GM21390 (cell line): ENCODE data around the gene PPFIA4.

Source experiments
- ATAC-seq: cut with Tn5 transposase; IDR thresholded peaks from one replicate; pipeline ENCODE4 v1.9.1; 2021; ENCODE audit not compliant: unreplicated experiment

The PPFIA4 gene

DNA sequence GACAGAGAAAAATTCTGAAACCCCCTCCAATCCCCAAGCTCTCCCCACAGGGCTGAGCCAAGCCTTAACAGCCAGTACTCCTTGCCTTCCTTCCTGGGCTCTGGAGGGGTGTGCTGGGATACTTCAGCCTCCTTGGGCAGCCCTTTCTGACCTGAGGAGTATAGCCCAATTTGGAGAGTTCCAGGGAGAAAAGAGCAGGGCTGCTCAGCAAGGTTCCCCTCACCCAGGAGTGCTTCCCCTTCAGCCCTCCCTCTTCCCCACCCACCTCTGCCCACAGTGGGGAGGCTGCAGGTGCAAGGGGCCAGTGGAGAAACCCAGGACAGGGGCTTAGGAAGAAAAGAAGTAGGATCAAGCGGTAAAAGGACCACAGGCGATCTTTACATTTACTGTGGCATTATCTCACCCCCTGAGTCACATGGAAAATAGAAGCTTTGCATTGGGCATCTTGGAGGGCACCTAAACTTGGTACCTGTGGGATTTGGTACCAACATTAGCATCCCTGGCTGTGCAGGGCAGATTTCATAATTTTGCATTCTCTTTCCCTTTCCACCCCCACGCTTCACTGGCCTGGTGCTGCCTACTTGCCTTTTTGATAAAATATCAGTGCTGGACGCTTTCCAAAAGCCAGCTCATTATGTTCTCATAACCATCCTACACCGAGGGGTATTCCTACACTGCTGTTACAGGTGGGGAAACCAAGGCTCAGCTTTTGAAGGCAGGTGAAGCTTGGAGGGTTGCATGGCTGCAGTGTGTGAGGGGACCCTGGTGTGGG is 98.4 kb downstream of the PPFIA4 start:
- no peak for ATAC-seq

DNA sequence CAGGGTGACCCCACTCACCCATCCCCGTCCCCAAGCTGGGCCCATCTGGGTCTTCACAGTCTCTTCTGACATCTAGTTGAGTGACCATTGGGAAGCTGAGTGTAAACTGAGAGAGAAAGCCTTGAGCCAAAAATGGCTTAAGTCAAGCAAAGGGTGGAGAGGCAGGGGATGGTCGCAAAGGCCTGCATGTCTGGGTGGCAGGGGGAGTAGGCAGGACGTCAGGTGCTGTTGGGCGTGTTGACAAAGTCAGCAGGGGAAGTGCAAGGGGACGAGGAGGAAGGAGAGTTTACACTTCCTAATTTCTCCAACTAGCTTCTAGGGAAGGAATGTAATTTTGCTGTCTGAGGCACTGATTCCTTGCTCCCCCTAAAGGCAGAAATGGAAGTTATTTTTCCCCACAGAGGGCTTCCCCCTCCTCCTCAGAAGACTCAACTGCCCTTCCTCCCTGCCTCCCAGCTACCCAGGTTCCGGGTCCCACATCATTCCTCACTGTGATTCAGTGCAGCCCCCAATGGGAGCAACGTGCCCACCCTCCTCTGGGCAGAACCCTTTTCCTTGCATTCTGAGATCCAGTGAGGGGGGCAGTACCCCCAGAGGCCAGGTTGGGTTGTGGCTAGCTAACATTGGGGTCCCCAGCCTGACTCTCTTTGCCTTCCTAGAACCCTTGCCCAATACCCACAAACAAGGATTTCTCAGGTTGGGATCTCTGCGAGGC is 100.0 kb downstream of the PPFIA4 start:
- ATAC-seq = no peak

DNA sequence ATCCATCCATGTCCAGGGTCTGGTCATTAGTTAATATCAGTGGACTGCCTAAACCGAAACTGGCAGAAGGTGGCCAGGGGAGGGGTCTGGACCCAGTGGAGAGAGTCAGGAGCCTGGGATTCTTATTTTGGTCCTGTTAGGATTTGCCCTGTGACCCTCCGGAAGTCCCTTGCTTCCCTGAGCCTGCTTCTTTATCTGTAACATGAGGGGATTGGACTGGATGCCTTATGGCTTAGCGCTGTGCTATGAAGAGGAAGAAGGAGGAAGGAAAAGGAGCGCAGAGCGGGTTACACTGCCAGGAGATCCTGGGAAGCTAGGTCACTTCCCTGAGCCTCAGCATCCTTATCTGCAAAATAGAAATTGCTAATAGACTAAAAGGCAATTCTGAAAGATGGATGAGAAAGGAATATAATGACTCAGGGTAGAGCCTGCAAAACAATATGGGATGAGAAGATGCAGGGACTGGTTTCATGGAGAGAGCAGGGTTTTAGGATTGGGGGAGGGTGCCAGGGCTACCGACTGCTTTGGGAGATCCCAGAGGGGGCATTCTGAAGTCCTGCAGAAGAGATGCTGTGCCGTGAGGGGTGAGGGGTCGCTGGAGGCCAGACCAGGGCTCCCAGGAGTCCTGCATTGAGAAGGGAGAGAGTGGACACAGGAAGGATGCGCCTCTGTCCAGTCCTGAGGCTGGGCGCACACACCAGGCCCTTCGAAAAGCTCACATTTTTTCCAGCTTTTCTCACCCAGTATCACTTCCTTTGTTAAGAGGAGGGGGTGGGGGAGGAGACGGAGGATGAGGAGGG is 100.8 kb downstream of the PPFIA4 start:
- no peak for ATAC-seq

DNA sequence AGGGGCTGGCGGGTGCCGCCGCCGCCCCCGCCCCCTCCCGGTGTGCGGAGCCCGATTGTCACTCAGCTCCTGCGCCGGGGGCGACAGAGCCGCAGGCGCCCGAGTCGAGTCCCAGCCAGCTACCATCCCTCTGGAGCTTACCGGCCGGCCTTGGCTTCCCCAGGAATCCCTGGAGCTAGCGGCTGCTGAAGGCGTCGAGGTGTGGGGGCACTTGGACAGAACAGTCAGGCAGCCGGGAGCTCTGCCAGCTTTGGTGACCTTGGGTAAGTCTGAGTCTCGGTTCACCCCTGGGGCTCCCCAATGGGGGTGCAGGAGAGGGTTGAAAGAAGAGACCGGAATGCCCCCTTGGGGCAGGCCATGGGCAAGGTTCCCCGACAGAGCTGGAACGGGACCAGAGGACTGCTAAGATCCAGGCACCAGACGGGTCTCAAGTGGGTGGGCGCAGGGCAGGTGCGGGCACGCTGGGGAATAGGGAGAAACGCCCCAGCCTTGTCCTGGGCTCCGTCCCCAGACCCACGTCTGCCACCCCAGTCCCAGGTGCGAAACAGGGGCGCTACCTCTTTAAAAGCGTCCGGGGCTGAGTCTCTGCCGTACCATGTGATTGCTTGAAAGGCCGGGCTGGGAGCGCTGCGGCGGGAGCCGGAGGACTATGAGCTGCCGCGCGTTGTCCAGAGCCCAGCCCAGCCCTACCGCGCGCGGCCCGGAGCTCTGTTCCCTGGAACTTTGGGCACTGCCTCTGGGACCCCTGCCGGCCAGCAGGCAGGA is 101.6 kb downstream of the PPFIA4 start, which contains the start of gene ADORA1:
TSS of gene ADORA1 (plus strand) at position 61 of the 765 bp plus-strand sequence. CDS start 1,116 bp downstream, outside the sequence.
- no peak for ATAC-seq

DNA sequence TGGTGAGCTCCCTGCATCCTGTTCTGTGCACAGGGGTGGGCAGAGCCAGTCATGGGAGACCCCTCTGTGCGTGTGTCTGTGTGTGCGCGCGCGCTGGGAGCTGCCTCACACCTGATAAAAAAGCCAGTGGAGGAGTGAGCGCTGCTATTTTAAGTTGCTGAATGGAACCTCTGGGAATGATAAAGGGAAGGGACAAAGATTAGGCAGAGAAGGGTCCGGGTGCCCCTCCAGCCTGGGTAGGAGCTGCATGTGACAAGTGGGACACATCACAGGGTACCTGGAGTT is 102.1 kb downstream of the PPFIA4 start:
- ATAC-seq = no peak
